DND-41 (cell line): ENCODE data around the gene KIF4A.

Experiments
- ATAC-seq: fragments of 200-7000 bp; cut with Tn5 transposase; 3 replicates; pipeline ENCODE4 v1.9.1; 2021; ENCODE audit warnings: low read depth; ENCODE audit not compliant: insufficient read depth
- DNase-seq: peaks from one replicate; pipeline ENCODE4 v3.0.0-alpha.2; 2020
- H2AFZ ChIP-seq: 2 replicates; pipeline ENCODE4 v1.6.0; 2012; ENCODE audit warnings: low read depth, low read length
- H3K27ac ChIP-seq: 2 replicates; pipeline ENCODE4 v1.5.1; 2012; ENCODE audit warnings: low read length, inconsistent platforms
- H3K27me3 ChIP-seq: fragments of 200-600 bp; sonication (generic); 2 replicates; pipeline ENCODE4 v1.6.0; 2012; ENCODE audit warnings: low read length, mild to moderate bottlenecking, inconsistent platforms; ENCODE audit not compliant: insufficient read depth, poor library complexity
- H3K36me3 ChIP-seq: 2 replicates; pipeline ENCODE4 v1.5.1; 2012; ENCODE audit warnings: low read length, inconsistent platforms; ENCODE audit not compliant: insufficient read depth
- H3K4me1 ChIP-seq: 2 replicates; pipeline ENCODE4 v1.5.1; 2012; ENCODE audit warnings: mild to moderate bottlenecking, low read length; ENCODE audit not compliant: insufficient read depth
- H3K4me2 ChIP-seq: 2 replicates; pipeline ENCODE4 v1.6.0; 2012; ENCODE audit warnings: mild to moderate bottlenecking, moderate library complexity, low read length, inconsistent platforms; ENCODE audit not compliant: insufficient read depth
- H3K4me3 ChIP-seq, 2 experiments: fragments of 200-600 bp in 1 of 2; shearing (Covaris generic) in 1 of 2; 2 replicates each; pipeline ENCODE4 v1.5.1; 2012 to 2016; ENCODE audit warnings: inconsistent platforms in 2 of 2, low read length in 2 of 2, mild to moderate bottlenecking in 2 of 2, low read depth in 1 of 2, moderate library complexity in 1 of 2
- H3K79me2 ChIP-seq: 2 replicates; pipeline ENCODE4 v1.6.0; 2012; ENCODE audit warnings: low read length, inconsistent platforms; ENCODE audit not compliant: insufficient read depth
- H3K9ac ChIP-seq: 2 replicates; pipeline ENCODE4 v1.6.0; 2012; ENCODE audit warnings: low read depth, mild to moderate bottlenecking, inconsistent platforms, low read length, moderate library complexity
- H3K9me3 ChIP-seq: 2 replicates; pipeline ENCODE4 v1.5.1; 2012; ENCODE audit warnings: low read length, moderate library complexity, mild to moderate bottlenecking, inconsistent platforms; ENCODE audit not compliant: insufficient read depth, severe bottlenecking
- H4K20me1 ChIP-seq: 2 replicates; pipeline ENCODE4 v1.6.0; 2012; ENCODE audit warnings: low read length; ENCODE audit not compliant: insufficient read depth
- CTCF ChIP-seq: IDR thresholded peaks from 2 replicates; pipeline ENCODE4 v1.5.1; 2012; ENCODE audit warnings: borderline replicate concordance, low read length, moderate library complexity, mild to moderate bottlenecking; ENCODE audit not compliant: poor library complexity, severe bottlenecking; ENCODE audit errors: extremely low read depth
- EZH2 ChIP-seq: IDR thresholded peaks from 3 replicates; pipeline ENCODE4 v1.6.1; 2012; ENCODE audit warnings: borderline replicate concordance, low read depth, mild to moderate bottlenecking, moderate library complexity, low read length, inconsistent platforms; ENCODE audit not compliant: severe bottlenecking

Gene KIF4A

DNA sequence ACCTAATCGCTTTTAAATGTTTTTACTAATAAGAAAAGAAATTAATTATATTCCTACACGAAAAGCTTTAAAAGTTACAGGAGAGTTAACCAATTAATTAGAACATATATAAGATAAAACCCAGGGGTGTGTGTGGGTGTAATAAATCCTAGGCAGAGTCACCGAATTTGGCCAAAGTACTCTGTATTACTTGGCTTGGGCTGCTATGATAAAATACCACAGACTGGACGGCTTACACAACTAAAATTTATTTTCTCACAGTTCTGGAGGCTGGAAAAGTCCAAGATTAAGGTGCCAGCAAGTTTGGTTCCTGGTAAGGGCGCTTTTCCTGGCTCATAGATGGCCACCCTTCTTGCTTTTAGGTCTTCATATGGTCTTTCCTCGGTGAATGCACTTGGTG lies 45.0 kb upstream of the KIF4A start:
- no peaks in the 10 kb centered on the region for H3K79me2 ChIP-seq
- H3K36me3 ChIP-seq: no peaks in the 10 kb centered on the region
- TF ChIP-seq EZH2 (no peak), CTCF (no peak)
- no peak overlapping the region for H3K4me3 ChIP-seq
- no peak overlapping the region for H3K4me2 ChIP-seq
- no peak overlapping the region for H3K9ac ChIP-seq
- H3K27me3 ChIP-seq: no peaks in the 10 kb centered on the region
- no peaks in the 10 kb centered on the region for H4K20me1 ChIP-seq
- ATAC-seq: no peak
- H3K27ac ChIP-seq: no peak overlapping the region
- no peaks in the 10 kb centered on the region for H3K4me1 ChIP-seq
- H2AFZ ChIP-seq: no peak overlapping the region
- H3K9me3 ChIP-seq: no peaks in the 10 kb centered on the region
- DNase-seq: no peak

DNA sequence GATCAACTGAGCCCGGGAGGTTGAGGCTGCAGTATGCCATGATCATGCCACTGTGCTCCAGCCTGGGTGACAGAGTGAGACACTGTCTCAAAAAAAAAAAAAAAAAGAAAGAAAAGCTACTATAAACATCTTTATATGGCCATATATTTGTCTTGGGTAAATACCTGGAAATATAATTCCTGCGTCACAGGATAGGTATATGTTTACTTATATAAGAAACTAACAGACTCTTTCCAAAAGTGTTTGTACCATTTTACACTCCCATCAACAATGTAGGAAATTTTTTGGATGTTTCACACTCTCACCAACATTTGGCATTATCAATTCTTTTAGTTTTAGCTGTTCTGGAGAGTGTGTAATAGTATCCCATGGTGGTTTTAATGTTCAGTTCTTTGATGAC lies 42.7 kb upstream of the KIF4A start:
- H3K4me1 ChIP-seq: no peaks in the 10 kb centered on the region
- no peaks in the 10 kb centered on the region for H3K79me2 ChIP-seq
- H3K27me3 ChIP-seq: no peaks in the 10 kb centered on the region
- TF ChIP-seq EZH2 (no peak), CTCF (no peak)
- ATAC-seq (no peak), DNase-seq (no peak)
- no peak overlapping the region for H3K27ac ChIP-seq
- no peak overlapping the region for H3K9ac ChIP-seq
- H3K4me2 ChIP-seq: no peak overlapping the region
- H3K9me3 ChIP-seq: no peaks in the 10 kb centered on the region
- H2AFZ ChIP-seq: no peak overlapping the region
- H3K36me3 ChIP-seq: no peaks in the 10 kb centered on the region
- H4K20me1 ChIP-seq: no peaks in the 10 kb centered on the region
- H3K4me3 ChIP-seq: no peak overlapping the region

DNA sequence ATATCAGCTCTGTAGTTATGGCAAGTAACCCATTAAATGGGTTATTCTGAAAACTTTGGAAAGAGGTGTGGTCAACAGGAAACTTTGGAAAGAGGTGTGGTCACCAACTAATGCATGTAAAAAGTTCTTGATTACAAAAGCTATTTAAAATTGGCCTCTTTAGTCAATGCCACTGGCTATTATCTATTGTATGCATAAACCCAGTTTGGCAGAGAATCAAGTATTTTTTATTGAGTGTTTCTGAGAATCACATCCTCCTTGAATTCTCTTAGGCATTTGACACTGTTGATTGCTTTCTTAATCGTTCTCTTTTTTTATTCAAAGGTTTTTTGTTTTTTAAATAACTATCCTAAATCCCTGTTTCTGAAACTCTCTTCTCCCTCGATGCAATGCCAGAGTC lies 37.4 kb upstream of the KIF4A start:
- Histone ChIP-seq H2AFZ (no peak overlapping the region), H3K4me3 (no peak overlapping the region), H3K27me3 (no peaks in the 10 kb centered on the region), H3K79me2 (no peaks in the 10 kb centered on the region), H3K4me1 (no peaks in the 10 kb centered on the region), H4K20me1 (no peaks in the 10 kb centered on the region), H3K9ac (no peak overlapping the region), H3K4me2 (no peak overlapping the region), H3K27ac (no peak overlapping the region), H3K9me3 (no peaks in the 10 kb centered on the region), H3K36me3 (no peaks in the 10 kb centered on the region)
- no peak for TF ChIP-seq EZH2
- no peak for TF ChIP-seq CTCF
- DNase-seq (no peak), ATAC-seq (no peak)
